Measurements from ENCODE around the gene KDM2A. TPM values are rescaled to one million over a fixed set of nuclear protein-coding genes. Genes with fewer than 3 reads are reported as not detected.

Gene KDM2A
- total RNA-seq, 1 experiment from 2014 or later = 65.3 TPM

- Histone ChIP-seq H3F3A (ENCODE audit: low read length, unreplicated experiment) (no peaks in the 10 kb centered on the region), H3K9ac (ENCODE audit: low read length) (no peak overlapping the region), H3K27me3 (ENCODE audit: low read length) (no peaks in the 10 kb centered on the region), H3K27ac (ENCODE audit: low read length) (no peak overlapping the region), H3K9me2 (replicated peaks; ENCODE audit: low read length) (no peaks in the 10 kb centered on the region), H3K79me2 (ENCODE audit: low read length) (peaks cover 28% of the 10 kb centered on the region), H3K4me2 (ENCODE audit: low read length) (no peak overlapping the region), H3K4me3 (ENCODE audit: low read length) (no peak overlapping the region), H3K36me3 (ENCODE audit: low read depth, low read length) (peaks cover 30% of the 10 kb centered on the region), H3K9me3 (ENCODE audit: low read length) (peaks cover 9% of the 10 kb centered on the region), H2AFZ (ENCODE audit: low read length) (no peak overlapping the region), H3K4me1 (ENCODE audit: insufficient read depth, low read length) (peaks cover 18% of the 10 kb centered on the region), H4K20me1 (ENCODE audit: low read length) (no peaks in the 10 kb centered on the region)
- TF ChIP-seq EZH2 (IDR thresholded peaks at IDR 0.05; ENCODE audit: low read length, unreplicated experiment) = no peak
- no peak for TF ChIP-seq CTCF (conservative IDR thresholded peaks at IDR 0.05; ENCODE audit: low read depth, low read length)
- TF ChIP-seq EZH2phosphoT487 (IDR thresholded peaks at IDR 0.05; ENCODE audit: borderline replicate concordance, low read length) = no peak
- ChIA-PET CTCF (no interaction called here), POLR2A (ENCODE audit: unreplicated experiment) (no interaction called here)
- no peak for DNase-seq
- intact Hi-C loops (cut with micrococcal nuclease) = loop anchor here (5.0 kb wide), 1 partner anchor 33 kb away; the partner anchor contains the start of gene GRK2
- no TSS peak for BruUV-seq (replicated peaks)
- no peak for ATAC-seq
Measured at GRCh38 chr11:67300256-67300755, 181.2 kb downstream of the KDM2A start.

DNA sequence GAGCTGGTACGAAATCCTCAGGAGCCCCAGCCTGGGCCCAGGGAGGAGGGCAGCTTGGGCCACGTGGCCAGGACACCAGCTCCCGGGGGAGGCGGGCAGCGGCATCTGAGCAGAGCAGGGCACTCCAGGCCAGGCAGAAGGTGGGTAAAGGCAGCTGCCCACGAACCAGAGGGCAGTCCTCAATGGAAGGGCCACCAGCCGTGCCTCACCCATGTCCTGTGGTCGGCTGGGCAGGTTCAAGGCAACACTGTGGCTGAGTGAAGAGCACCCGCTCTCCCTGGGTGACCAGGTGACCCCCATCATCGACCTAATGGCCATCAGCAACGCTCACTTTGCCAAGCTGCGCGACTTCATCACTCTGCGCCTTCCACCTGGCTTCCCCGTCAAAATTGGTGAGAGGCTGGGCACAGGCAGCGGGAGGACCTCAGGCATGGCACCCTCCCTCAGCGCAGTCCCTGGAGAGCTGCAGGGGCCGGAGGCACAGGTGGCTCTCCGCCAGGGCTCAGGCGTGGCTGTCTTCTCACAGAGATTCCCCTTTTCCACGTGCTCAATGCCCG is 181.8 kb downstream of the KDM2A start:
- ATAC-seq (no peak), DNase-seq (no peak)
- no peaks in the 10 kb centered on the region for H3F3A ChIP-seq (ENCODE audit: low read length, unreplicated experiment)
- ChIA-PET POLR2A (ENCODE audit: unreplicated experiment) (no interaction called here), CTCF (no interaction called here)
- peaks cover 6% of the 10 kb centered on the region for H3K9me3 ChIP-seq (ENCODE audit: low read length)
- intact Hi-C loops (cut with micrococcal nuclease) = loop anchor here (5.0 kb wide), 1 partner anchor 34 kb away; the partner anchor contains the start of gene GRK2
- H3K9ac ChIP-seq (ENCODE audit: low read length) = no peak overlapping the region
- peaks cover 18% of the 10 kb centered on the region for H3K4me1 ChIP-seq (ENCODE audit: insufficient read depth, low read length)
- H3K9me2 ChIP-seq (replicated peaks; ENCODE audit: low read length) = no peaks in the 10 kb centered on the region
- no peaks in the 10 kb centered on the region for H4K20me1 ChIP-seq (ENCODE audit: low read length)
- H3K4me2 ChIP-seq (ENCODE audit: low read length) = no peak overlapping the region
- H2AFZ ChIP-seq (ENCODE audit: low read length) = no peak overlapping the region
- H3K36me3 ChIP-seq (ENCODE audit: low read depth, low read length) = peaks cover 25% of the 10 kb centered on the region
- H3K79me2 ChIP-seq (ENCODE audit: low read length) = peaks cover 24% of the 10 kb centered on the region
- TF ChIP-seq EZH2phosphoT487 (IDR thresholded peaks at IDR 0.05; ENCODE audit: borderline replicate concordance, low read length) (no peak), CTCF (conservative IDR thresholded peaks at IDR 0.05; ENCODE audit: low read depth, low read length) (no peak), EZH2 (IDR thresholded peaks at IDR 0.05; ENCODE audit: low read length, unreplicated experiment) (no peak)
- no peak overlapping the region for H3K27ac ChIP-seq (ENCODE audit: low read length)
- BruUV-seq (replicated peaks) = no TSS peak
- no peaks in the 10 kb centered on the region for H3K27me3 ChIP-seq (ENCODE audit: low read length)
- H3K4me3 ChIP-seq (ENCODE audit: low read length) = no peak overlapping the region

DNA sequence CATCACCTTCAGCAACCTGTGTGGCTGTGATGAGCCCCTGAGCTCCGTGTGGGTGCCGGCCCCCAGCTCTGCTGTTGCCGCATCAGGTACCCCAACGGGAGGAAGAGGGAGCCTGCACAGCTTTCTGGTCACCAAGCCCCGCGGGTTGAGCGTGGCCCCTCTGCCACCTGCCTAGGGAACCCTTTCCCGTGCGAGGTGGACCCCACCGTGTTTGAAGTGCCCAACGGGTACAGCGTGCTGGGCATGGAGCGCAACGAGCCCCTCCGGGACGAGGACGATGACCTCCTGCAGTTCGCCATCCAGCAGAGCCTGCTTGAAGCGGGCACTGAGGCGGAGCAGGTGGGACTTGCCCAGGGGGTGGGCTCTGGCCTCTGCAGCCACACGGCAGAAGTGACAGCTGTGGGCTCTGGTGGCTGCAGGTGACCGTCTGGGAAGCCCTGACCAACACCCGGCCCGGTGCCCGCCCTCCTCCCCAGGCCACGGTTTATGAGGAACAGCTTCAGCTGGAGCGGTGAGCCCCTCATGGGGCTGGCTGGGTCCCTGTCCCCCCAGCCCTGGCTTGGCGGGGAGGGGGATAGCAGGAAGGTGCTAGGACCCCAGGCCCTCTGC is 182.4 kb downstream of the KDM2A start:
- Histone ChIP-seq H3K79me2 (ENCODE audit: low read length) (peaks cover 18% of the 10 kb centered on the region), H3K9ac (ENCODE audit: low read length) (no peak overlapping the region), H3K9me2 (replicated peaks; ENCODE audit: low read length) (no peaks in the 10 kb centered on the region), H3K36me3 (ENCODE audit: low read depth, low read length) (peaks cover 19% of the 10 kb centered on the region), H4K20me1 (ENCODE audit: low read length) (no peaks in the 10 kb centered on the region), H3K27me3 (ENCODE audit: low read length) (no peaks in the 10 kb centered on the region), H3K27ac (ENCODE audit: low read length) (no peak overlapping the region), H3K9me3 (ENCODE audit: low read length) (0 out of 2 replicates have a peak, but pooled peaks cover under 1% of the 10 kb centered on the region), H3K4me3 (ENCODE audit: low read length) (no peak overlapping the region), H3F3A (ENCODE audit: low read length, unreplicated experiment) (no peaks in the 10 kb centered on the region), H3K4me1 (ENCODE audit: insufficient read depth, low read length) (peaks cover 18% of the 10 kb centered on the region), H2AFZ (ENCODE audit: low read length) (no peak overlapping the region), H3K4me2 (ENCODE audit: low read length) (no peak overlapping the region)
- ChIA-PET CTCF (no interaction called here), POLR2A (ENCODE audit: unreplicated experiment) (no interaction called here)
- ATAC-seq (no peak), DNase-seq (no peak)
- no peak for TF ChIP-seq EZH2 (IDR thresholded peaks at IDR 0.05; ENCODE audit: low read length, unreplicated experiment)
- TF ChIP-seq EZH2phosphoT487 (IDR thresholded peaks at IDR 0.05; ENCODE audit: borderline replicate concordance, low read length) = no peak
- intact Hi-C loops (cut with micrococcal nuclease) = loop anchor here (5.0 kb wide), 1 partner anchor 34 kb away; the partner anchor contains the start of gene GRK2
- no TSS peak for BruUV-seq (replicated peaks)
